ENCODE data around the gene SLC25A30.
A peak's percentile ranks its signal among the peaks of the same experiment; 100 is the strongest.
"Not testable (repeated sequence)": the region's sequence is repeated elsewhere in the genome, so short reads cannot be mapped to it uniquely, and the experiment has no call there.

SLC25A30 gene

DNA sequence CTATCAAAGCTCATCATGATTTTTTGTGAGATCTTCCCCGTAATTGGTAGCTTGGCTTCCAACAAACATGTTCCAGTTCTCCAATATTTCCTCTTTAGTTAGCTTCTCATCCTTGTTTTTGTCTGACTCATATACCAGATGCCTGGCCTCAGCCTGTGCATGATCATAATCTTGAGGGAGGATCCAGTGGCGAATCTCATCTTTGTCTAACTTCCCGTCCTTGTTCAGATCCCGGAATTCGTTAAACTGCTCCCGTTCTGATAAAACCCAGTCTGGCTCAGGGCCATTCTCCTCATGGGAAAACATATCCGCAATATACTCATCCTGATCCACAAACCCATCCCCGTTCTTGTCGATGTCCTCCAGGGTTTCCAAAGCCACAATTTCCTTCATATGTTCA, 27.8 kb downstream of the SLC25A30 start:
- not testable (repeated sequence) for ATAC-seq

DNA sequence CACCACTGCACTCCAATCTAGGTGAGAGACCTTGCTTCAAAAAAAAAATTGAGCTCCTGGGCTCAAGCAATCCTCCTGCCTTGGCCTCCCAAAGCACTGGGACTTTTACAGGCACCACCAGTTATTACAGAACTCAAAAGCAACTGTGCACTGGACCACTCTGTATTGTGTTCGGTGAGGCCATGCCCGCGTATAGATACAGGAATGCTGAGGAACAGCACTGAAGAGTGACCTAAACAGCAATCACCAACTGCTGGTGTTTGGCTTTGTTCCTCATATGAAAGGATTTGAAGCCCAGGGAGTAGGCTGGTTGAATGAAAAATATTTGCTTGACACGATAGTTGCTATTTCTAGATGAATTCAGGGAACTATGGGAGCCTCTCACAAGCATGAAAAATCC, 29.5 kb downstream of the SLC25A30 start:
- ATAC-seq = no peak

DNA sequence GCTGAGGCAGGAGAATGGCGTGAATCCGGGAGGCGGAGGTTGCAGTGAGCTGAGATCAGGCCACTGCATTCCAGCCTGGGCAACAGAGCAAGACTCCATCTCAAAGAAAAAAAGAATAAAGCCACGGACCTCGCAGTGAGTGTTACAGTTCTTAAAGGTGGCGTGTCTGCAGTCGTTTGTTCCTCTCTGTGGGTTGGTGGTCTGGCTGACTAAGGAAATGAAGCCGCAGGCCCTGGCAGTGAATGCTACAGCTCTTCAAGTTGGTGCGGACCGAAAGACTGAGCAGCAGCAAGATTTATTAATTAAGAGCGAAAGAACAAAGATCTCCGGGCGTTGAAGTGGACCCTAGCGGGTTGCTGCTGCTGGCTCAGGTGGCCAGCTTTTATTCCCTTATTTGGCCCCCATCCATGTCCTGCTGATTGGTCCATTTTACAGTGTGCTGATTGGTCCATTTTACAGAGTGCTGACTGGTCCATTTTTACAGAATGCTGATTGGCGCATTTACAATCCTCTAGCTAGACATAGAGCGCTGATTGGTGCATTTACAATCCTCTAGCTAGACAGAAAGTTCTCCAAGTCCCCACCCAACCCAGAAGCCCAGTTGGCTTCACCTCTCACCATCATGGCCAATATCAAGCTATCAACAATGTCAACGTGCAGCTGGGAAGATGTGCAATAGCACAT, 31.1 kb downstream of the SLC25A30 start:
- not testable (repeated sequence) for ATAC-seq

DNA sequence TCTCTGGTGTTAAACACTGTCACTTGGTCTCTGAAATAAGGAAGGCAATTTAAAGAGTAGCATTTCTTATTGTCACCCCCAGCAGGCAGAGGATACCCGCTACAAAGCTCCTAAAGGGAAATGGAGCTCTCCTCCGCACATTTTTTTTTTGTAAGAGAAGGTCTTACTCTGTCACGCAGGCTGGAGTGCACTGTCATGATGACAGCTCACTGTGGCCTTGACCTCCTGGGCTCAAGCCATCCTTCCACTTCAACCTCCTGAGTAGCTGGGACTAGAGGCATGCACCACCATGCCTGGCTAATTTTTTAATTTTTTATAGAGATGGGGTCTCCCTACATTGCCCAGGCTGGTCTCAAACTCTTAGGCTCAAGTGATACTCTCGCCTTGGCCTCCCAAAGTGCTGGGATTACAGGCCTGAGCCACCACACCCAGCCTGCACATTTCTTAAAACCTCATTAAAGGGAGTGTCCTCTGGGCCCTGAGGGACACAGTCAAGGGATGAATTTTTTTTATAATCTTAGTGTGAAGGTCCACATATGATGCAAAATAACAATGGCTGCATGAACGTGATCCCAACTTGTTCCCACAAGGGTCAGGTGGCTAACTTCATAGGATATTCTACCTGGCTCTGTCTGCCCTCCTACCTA, 32.1 kb downstream of the SLC25A30 start:
- no peak for ATAC-seq

DNA sequence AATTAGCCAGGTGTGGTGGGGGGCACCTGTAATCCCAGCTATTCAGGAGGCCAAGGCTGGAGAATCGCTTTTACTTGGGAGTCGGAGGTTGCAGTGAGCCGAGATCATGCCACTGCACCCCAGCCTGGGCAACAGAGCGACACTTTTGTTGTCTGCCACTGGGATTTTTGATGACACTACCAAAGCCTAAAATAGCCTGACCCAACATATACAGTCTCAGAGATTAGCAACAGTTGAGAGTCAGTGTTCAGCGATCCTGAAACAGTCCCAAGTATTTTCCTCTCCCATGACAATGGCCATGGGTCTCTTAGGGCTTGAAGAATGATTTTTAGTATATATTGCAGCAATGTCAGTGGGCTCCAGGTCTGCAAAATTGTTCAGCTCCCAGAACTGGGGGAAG, 32.9 kb downstream of the SLC25A30 start:
- ATAC-seq = no peak

DNA sequence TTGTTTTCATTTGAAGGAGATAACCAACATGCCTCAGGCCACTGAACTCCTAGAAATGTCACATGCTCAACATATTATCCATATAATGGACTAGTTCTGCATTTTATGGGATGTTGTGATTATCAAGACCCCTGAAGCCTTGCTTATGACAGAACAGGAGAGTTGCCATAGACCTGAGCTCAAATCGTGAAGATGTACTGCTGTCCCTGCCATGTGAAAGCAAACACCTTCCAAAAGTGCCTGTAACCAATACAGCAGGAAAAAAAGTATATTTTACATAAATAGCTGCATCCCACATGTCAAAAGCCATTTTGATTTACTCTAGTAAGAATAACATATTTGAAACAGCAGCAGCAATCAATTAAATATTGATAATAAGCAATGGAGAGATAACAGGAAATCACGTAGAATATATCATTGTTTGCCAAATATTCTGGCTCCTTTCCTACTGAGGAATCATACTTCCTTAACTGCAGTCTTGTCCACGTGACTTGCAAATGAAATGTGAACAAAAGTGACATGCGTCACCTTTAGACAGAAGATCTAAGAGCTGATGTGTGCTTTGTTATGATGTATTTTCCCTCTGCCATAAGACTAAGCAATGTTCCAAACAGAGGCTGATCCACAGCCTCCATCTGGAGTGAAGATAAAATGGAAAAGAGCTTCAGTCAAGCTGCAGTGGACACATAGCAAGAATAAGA, 33.5 kb downstream of the SLC25A30 start:
- no peak for ATAC-seq

DNA sequence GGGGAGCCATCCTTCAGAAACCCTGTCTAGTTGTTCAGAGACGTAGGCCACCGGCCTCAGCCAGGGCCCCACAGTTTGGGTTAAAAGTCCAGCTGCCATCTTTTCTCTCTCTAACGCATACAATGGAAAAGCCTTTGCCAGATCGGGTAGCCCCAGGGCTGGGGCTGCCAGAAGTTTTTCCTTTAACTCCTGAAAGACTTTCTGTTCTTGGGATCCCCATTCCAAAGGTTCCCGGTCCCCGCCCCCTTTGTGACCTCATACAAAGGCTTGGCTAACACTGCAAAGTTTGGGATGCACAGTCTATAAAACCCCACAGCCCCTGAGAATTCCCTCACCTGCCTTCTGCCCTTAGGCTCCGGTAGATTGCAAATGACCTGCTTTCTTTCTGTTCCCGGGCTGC, 35.4 kb downstream of the SLC25A30 start:
- not testable (repeated sequence) for ATAC-seq

DNA sequence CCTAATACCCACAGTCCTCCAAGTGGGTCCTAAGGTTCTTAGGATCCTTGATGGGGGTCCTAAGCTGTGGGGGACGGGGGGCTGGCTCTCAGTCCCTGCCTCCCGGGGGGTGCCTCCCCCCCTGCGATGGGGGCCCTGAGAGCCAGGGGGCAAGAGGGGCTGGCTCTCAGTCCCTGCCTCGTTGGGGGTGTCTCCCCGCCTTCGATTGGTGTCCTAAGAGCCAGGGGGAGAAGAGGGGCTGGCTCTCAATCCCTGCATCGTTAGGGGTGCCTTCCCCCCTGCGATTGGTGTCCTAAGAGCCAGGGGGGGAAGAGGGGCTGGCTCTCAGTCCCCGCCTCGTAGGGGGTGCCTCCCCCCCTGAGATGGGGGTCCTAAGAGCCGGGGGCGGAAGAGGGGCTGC, 37.0 kb downstream of the SLC25A30 start:
- ATAC-seq = no peak

DNA sequence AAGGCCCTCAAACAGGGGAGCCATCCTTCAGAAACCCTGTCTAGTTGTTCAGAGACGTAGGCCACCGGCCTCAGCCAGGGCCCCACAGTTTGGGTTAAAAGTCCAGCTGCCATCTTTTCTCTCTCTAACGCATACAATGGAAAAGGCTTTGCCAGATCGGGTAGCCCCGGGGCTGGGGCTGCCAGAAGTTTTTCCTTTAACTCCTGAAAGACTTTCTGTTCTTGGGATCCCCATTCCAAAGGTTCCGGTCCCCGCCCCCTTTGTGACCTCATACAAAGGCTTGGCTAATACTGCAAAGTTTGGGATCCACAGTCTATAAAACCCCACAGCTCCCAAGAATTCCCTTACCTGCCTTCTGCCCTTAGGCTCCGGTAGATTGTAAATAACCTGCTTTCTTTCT, 37.5 kb downstream of the SLC25A30 start:
- ATAC-seq = not testable (repeated sequence)

DNA sequence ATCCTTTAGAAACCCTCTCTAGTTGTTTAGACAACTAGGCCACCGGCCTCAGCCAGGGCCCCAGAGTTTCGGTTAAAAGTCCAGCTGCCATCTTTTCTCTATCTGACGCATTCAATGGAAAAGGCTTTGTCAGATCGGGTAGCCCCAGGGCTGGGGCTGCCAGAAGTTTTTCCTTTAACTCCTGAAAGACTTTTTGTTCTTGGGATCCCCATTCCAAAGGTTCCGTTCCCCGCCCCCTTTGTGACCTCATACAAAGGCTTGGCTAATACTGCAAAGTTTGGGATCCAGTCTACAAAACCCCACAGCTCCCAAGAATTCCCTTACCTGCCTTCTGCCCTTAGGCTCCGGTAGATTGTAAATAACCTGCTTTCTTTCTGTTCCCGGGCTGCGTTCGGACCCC, 38.7 kb downstream of the SLC25A30 start:
- ATAC-seq = not testable (repeated sequence)

DNA sequence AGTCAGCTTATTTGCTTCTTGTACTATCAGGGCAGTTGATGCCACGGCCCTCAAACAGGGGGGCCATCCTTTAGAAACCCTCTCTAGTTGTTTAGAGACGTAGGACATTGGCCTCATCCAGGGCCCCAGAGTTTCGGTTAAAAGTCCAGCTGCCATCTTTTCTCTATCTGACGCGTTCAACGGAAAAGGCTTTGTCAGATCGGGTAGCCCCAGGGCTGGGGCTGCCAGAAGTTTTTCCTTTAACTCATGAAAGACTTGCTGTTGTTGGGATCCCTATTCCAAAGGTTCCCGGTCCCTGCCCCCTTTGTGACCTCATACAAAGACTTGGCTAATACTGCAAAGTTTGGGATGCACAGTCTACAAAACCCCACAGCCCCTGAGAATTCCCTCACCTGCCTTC, 39.4 kb downstream of the SLC25A30 start:
- ATAC-seq = not testable (repeated sequence)

DNA sequence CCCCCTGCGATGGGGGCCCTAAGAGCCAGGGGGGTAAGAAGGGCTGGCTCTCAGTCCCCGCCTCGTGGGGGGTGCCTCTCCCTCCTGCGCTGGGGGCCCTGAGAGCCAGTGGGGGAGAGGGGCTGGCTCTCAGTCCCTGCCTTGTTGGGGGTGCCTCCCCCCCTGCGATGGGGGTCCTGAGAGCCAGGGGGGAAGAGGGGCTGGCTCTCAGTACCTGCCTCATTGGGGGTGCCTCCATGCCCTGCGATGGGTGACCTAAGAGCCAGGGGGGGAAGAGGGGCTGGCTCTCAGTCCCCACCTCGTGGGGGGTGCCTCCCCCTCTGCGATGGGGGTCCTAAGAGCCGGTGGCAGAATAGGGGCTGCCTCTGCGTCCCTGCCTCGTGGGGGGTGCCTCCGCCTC, 40.9 kb downstream of the SLC25A30 start:
- ATAC-seq = not testable (repeated sequence)

DNA sequence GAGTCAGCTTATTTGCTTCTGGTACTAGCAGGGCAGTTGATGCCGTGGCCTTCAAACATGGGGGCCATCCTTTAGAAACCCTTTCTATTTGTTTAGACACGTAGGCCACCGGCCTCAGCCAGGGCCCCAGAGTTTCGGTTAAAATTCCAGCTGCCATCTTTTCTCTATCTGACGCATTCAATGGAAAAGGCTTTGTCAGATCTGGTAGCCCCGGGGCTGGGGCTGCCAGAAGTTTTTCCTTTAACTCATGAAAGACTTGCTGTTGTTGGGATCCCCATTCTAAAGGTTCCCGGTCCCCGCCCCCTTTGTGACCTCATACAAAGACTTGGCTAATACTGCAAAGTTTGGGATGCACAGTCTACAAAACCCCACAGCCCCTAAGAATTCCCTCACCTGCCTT, 41.5 kb downstream of the SLC25A30 start:
- not testable (repeated sequence) for ATAC-seq

DNA sequence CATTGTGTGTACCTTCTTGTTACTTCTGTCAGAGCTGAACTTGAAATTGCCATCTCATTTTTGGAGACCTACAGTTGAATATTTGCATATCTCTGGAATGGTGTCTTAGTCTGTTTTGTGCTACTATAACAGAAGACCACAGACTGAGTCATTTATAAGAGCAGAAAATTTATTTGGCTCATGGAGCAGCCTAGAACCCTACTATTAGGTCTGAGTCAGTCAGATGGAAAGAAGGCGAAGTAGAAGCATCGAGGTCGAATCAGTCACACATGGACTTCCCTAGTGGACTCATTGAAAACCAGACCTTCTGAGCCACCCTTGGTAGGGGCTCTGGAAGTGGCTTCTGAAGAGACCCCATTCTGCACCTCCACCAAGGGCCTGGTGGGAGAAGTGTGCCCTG, 43.3 kb downstream of the SLC25A30 start:
- no peak for ATAC-seq

DNA sequence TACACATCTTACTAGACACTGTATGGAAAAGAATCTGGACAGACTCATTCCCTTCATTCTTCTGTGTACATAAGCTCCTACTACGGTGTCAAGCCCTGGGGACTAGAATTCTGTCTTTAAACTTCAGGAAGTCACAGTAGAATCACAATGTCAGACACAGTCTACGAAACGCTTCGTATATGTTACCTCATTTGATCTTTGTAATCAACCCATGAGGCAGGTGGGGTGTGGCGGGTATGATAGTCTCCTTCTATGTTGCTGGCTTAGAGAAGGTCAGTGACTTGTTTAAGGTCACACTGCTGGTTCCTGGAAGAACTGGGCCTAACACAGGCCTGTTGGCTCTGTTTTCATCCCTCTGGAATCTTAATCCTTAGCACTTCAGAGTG, 45.0 kb downstream of the SLC25A30 start:
- ATAC-seq = no peak

DNA sequence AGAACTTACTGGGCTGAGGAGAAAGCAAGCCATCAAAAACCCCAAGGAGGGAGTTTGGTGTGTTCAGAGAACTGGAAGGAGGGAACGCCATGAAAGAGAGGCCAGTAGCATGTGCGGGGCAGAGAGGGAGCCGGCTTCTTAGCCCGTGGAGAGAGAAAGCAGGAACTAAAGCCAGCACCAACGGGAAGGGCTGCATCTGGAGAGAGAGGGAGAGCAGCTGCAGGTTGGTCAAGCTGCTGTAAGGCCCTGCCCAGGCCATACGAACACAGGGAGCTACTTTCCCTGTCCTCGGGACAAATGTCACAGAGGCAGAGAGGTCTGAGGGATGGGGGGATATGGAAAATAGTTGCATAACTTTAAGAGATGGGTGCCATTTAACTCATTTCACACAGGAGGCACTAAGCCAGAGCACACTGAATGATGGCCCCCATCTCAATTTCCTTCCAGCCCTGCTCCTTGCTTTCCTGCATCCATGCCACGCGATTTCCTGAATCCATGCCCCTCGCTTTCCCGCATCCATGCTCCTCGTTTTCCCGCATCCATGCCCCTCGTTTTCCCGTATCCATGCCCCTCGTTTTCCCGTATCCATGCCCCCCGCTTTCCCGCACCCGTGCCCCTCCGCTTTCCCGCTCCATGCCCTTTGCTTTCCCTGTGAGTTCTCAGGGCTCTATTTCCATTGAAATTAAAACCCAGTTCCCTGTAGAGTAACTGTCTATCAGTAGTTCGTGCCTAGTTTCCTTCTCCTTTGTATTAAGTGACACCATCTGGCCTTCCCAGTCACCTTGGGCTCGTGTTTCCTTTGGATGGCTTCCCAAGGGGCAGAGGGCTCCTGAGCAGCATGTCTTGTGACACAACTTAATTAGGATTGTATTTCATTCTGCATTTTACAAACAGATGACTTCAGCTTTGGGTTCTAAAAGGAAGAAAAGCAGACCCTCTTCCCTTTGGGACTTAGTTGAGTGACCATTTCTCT, 45.7 kb downstream of the SLC25A30 start:
- no peak for ATAC-seq

DNA sequence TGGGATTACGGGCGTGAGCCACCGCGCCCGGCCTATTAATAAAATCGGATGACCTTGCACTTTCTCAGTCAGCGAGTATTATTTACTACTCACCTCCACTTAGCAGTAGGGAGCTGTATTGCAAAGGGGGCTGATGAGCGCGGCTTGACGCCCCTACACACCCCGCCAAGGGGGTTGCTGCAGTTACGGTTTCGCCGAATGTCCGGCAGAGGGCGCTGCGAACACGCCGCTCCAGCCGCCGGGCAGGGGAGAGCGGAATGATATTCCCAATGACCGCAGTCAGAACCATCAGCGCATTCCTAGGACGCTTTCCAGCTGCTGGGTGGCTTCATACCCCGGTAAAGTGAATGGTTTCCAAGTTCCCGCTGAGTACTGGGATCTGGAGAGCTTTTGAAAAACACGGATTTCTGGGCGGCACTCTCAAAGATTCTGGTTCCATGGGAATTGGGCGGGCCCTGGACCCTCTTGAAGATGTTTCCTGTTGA, 47.2 kb downstream of the SLC25A30 start:
- no peak for ATAC-seq

DNA sequence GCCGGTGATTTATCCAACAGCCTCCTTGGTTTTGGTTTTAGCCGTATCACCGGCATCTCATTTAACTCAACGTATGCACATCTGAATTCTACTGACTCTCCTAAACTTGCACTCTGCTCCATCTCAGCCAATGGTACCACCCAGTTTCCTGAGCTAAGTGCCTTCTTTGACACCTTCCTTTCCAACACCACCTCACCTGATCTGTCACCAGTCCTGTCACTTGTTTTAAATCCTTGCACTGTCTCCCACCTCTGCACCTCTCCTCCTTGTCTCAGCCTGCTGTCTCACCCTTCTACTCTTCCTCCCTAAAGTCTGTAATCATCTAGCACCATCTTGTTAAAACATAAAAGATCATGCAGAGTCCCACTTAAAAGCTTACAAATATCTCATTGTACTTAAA, 49.1 kb downstream of the SLC25A30 start:
- ATAC-seq = no peak

DNA sequence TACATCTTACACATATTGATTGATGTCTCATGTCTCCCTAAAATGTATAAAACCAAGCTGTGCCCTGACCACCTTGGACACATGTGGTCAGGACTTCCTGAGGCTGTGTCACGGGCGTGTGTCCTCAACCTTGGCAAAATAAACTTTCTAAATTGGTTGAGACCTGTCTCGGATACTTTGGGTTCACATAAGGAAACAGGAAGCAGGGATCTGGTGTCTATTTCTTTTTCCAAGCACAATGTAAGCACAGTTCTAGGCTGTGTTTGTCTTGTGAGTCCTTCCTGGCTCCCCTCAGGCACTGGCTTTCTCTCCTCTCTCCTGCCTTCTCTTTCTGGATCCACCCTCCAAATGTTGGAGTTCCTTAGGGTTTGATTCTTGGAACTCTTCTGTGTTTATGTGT, 49.6 kb downstream of the SLC25A30 start:
- ATAC-seq = no peak

DNA sequence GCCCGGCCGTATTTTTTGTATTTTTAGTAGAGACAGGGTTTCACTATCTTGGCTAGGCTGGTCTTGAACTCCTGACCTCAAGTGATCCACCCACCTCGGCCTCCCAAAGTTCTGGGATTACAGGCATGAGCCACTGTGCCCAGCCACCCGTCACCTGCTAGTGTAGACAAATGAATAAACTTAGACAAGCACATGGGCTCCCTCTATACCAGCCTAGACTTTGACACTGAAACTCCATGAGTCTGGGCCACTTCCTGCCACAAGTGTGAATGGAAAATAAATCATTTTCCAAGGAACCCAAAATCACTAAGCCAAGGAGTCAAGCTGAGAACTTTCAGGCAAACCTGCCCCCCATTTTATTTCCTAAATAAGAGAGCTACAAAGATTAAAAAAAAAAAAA, 50.2 kb downstream of the SLC25A30 start:
- ATAC-seq = no peak

DNA sequence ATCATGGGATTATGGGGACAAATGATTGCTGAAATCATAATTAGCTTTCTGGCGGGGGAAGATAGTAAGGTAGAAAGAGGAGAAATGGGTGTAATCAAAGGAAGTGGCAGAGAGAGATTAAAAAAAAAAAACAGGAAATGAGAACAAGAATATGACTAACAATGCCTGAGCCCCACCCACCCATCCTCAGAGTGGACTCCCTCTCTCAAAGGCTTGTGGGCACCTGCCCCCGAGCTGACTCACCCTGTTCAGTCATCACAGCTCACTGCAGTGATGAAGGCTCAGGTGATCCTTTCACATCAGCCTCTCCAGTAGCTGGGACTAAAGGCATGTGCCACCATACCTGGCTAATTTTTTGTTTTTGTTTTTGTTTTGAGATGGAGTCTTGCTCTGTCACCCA, 50.8 kb downstream of the SLC25A30 start:
- ATAC-seq = peak; percentile 100

DNA sequence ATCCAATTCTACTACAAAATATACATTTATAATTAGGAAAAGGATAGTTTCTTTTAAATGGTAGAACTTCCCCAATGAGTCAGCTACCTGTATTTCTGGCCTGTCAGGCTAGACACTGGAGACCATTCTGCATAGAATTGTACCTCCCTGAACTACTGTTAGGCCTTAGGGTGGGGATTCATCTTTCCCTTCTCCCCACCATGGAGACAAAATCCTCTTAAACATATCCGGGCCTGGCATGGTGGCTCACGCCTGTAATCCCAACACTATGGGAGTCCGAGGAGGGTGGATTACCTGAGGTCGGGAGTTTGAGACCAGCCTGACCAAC, 52.7 kb downstream of the SLC25A30 start:
- ATAC-seq = no peak
